PFSK-1 (cell line): ENCODE data around the gene DYNC1LI2.

ENCODE experiments used
- POLR2AphosphoS5 ChIP-seq: IDR thresholded peaks from 2 replicates; pipeline ENCODE4 v1.6.1; 2012; ENCODE audit warnings: low read depth, mild to moderate bottlenecking, control low read depth, low read length, moderate library complexity
- SIN3A ChIP-seq: IDR thresholded peaks from 2 replicates; pipeline ENCODE4 v1.6.1; 2012; ENCODE audit warnings: mild to moderate bottlenecking, low read length, moderate library complexity, borderline replicate concordance; ENCODE audit not compliant: insufficient read depth
- TAF1 ChIP-seq: IDR thresholded peaks from 2 replicates; pipeline ENCODE4 v1.6.1; 2012; ENCODE audit warnings: low read length, control low read depth, borderline replicate concordance; ENCODE audit not compliant: insufficient read depth
- TF ChIP-seq, protein P1 (sequence below), 2 experiments: IDR thresholded peaks; 2 replicates each; pipeline versions ENCODE4 v1.6.1 to v1.8.0; 2011 to 2012; ENCODE audit warnings: low read depth in 2 of 2, low read length in 2 of 2, control low read depth in 1 of 2, inconsistent platforms in 1 of 2, mild to moderate bottlenecking in 1 of 2, moderate library complexity in 1 of 2; ENCODE audit not compliant: insufficient read depth in 1 of 2

DNA sequence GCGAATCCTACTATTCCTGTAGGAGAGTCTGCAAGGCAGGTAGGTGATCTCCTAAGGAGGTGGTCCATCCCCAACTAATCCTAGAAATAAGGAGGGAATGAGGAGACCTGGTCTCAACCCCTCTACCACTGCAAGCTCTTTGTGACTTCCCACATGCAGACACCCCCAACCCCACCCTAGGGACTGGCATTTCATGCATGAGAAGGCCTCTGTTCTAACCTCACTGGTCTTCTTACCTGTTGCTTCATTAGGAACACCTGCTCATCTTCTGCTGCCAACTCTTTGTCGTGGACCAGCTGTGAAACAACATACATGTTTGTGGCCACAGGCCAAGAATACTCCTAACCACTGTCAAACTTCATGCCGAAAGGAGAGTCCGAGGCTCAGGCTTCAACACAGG, 22.6 kb downstream of the DYNC1LI2 start:
- TF ChIP-seq SIN3A (no peak), POLR2AphosphoS5 (no peak), TAF1 (no peak)
- TF ChIP-seq, protein P1, sequence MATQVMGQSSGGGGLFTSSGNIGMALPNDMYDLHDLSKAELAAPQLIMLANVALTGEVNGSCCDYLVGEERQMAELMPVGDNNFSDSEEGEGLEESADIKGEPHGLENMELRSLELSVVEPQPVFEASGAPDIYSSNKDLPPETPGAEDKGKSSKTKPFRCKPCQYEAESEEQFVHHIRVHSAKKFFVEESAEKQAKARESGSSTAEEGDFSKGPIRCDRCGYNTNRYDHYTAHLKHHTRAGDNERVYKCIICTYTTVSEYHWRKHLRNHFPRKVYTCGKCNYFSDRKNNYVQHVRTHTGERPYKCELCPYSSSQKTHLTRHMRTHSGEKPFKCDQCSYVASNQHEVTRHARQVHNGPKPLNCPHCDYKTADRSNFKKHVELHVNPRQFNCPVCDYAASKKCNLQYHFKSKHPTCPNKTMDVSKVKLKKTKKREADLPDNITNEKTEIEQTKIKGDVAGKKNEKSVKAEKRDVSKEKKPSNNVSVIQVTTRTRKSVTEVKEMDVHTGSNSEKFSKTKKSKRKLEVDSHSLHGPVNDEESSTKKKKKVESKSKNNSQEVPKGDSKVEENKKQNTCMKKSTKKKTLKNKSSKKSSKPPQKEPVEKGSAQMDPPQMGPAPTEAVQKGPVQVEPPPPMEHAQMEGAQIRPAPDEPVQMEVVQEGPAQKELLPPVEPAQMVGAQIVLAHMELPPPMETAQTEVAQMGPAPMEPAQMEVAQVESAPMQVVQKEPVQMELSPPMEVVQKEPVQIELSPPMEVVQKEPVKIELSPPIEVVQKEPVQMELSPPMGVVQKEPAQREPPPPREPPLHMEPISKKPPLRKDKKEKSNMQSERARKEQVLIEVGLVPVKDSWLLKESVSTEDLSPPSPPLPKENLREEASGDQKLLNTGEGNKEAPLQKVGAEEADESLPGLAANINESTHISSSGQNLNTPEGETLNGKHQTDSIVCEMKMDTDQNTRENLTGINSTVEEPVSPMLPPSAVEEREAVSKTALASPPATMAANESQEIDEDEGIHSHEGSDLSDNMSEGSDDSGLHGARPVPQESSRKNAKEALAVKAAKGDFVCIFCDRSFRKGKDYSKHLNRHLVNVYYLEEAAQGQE (IDR thresholded peaks at IDR 0.05; ENCODE audit: insufficient read depth in 1 of 2, low read depth in 2 of 2, low read length in 2 of 2): no peak
